NOMO-1 treated with dmso at 0.1 percent for 144 hours (cell line): ENCODE data around the gene TMEM215.
"Not testable (repeated sequence)": the region's sequence is repeated elsewhere in the genome, so short reads cannot be mapped to it uniquely, and the experiment has no call there.

Experiments used
- DNase-seq: peaks from one replicate; lab custom pipeline; 2025; ENCODE audit not compliant: unreplicated experiment; lab: John Stamatoyannopoulos, UW

Gene TMEM215, protein sequence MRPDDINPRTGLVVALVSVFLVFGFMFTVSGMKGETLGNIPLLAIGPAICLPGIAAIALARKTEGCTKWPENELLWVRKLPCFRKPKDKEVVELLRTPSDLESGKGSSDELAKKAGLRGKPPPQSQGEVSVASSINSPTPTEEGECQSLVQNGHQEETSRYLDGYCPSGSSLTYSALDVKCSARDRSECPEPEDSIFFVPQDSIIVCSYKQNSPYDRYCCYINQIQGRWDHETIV

DNA sequence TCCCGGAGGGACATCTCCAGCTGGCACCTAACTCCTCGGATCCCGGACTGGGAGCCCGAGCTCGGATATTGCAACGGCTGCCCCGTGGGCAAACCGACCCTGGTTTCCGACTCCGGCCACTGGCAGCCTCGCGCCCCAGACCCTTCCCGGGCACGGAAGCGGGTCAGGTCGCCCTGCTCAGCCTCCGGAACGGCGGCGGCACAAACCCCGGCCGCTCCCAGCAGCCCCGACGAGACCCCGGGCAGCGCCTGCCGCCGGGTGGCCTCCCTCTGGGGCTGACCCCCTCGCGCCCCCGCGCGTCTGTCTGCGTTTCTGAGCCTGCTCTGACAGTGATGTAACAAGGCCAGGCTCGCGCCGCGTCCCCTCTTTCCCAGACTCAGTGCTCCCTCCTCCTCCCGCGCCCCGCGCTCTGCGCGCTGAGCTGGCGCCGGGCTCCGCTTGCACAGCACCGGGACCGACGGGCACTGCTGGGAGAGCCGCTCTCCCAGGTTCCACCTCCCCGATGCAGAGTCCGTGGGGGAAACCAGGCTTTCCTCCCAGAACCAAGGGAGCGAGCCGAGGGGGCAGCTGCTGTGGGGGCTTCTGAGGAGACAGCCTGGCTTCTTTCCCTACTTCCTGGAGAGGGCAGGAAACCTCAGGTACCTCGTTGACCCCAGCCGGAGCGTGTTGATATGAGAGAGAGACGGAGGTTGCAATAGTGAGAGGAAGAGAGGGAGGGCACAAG, at the start of gene TMEM215:
Gene TMEM215, plus strand, starts transcription at position 373 of the 724 bp plus-strand sequence. CDS start 644 bp downstream, outside the sequence.
- no peak for DNase-seq

DNA sequence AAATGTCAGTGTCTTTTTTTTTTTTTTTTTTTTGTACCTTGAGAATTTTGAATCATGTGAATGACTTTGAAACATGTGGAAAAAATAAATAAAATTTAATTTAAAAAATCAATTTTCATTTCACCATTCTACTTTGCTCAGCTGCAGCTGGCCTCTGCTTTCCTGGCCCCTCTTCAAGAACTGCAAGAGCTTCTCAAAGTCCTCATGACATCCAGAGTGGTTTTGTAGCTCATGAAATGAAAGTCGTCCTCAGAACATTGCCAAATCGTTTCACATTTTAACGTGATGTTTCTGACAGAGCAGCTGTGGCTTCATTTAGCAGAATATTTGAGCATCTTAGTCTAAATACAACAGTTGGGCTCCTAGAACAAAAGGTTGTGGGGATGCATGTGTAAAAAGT, 47.9 kb upstream of the TMEM215 start:
- no peak for DNase-seq

- no peak for DNase-seq
Observed at GRCh38 chr9:32737378-32737777, 46.0 kb upstream of the TMEM215 start.

DNA sequence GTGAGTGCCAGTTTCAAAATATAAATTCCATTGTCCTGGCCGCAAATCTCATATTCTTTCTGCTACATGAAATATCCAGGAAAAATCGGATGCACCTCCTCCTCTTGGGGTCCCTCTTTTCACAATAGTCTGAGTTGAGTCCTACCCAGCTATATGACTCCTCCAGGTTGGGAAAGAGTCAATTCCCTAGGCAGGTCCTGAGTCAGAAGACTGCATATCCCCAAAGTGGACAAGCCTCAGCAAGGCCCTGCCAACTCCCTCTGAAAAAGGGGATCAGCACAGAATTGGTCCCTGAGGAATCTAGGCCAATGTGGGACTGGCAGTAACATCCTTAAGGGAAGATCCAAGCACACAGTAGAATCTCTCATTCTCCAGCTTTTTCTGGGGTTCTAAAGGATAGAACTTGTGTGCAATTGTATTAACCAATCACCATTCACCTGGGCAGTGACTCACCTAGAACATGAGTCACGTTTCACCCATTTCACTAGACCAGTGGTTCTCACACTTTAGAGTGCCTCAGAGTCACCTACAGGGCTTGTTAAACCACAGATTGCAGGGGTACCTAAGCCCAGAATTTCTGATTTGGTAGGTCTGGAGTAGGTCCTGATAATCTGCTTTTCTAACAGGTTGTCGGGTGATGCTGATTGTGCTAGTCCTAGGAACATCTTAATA, 44.7 kb upstream of the TMEM215 start:
- no peak for DNase-seq

- no peak for DNase-seq
Observed at GRCh38 chr9:32741706-32742105, 41.6 kb upstream of the TMEM215 start.

DNA sequence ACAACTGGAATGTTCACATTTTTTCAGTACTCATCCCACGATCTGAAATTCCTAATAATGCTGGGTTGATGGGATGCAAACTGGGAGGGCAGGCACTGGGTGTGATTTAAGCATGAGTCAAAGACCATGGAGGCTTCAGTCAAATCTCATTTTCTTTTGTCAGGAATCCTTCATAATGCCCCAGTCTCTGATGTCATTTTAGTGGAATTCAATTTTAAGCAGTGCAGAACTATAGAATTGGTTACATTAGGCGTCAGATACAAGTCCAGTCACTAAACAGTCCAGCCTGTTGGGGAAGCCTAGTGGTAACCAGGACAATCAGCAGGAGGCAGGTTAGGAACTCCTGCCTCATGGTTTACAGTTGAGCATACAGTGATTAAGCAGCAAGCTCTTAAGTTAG, 41.0 kb upstream of the TMEM215 start:
- DNase-seq: no peak

DNA sequence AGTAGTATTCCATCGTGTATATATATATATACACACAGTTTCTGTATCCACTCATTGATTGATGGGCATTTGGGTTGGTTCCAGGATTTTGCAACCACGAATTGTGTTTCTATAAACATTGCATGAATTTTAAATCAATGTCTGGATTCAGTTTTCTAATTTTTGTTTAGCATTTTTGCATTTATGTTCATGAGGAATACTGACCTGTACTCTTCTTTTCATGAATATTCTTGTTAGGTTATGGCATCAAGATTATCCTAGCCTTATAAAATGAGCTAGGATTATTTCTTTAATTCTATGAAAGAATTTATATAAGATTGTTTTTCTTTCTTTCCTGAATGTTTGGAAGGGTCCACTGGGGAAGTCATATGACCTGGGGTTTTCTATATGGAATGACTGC, 35.3 kb upstream of the TMEM215 start:
- no peak for DNase-seq

GRCh38 chr9:32755730-32756129, 27.6 kb upstream of the TMEM215 start:
- no peak for DNase-seq

DNA sequence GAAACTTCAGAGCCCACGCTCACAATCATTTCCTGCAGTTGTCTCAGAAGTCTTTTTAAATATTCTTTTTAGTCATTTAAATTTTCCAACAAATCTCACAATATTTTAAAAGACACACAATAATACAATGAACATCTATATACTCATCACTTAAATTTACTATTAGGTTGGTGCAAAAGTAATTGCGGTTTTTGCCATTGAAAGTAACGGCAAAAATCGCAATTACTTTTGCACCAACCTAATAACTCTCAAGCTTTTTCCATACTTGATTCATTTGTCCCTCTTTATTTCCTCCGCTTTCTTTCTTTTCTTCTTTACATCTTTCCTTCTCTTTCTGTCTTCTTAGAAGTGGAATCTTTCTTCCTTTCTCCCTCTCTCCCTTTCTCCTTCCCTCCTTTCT, 19.2 kb upstream of the TMEM215 start:
- no peak for DNase-seq

DNA sequence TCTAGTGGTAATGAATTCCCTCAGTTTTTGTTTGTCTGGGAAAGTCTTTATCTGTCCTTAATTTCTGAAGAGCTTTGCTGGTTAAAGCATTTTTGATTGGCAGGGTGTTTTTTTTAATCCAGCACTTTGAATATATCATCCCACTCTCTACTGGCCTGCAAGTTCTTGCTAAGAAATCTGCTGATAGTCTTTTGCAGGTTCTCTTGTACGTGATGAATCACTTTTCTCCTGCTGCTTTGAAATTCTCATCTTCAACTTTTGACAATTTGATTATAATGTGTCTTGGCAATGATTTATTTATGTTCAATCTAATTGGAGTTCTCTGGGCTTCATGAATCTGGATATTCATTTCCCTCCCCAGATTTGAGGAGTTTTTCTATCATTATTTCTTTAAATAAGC, 8.1 kb upstream of the TMEM215 start:
- DNase-seq: no peak

- no peak for DNase-seq
Observed at GRCh38 chr9:32776201-32776600, 7.1 kb upstream of the TMEM215 start.

GRCh38 chr9:32782476-32783167, 718 bp upstream of the TMEM215 start:
- no peak for DNase-seq

GRCh38 chr9:32787816-32788215, 4.5 kb downstream of the TMEM215 start:
- DNase-seq: no peak

DNA sequence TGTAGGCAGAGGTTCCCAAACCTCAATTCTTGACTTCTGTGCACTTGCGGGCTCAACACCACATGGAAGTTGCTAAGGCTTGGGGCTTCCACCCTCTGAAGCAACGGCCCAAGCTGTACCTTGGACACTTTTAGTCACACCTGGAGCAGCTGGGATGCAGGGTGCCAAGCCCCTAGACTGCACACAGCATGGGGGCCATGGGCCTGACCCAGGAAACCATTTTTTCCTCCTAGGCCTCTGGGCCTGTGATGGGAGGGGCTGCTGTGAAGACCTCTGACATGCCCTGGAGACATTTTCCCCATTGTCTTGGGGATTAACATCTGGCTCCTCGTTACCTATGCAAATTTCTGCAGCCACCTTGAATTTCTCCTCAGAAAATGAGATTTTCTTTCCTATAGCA, 12.7 kb downstream of the TMEM215 start:
- not testable (repeated sequence) for DNase-seq

- DNase-seq: no peak
Observed at GRCh38 chr9:32801530-32801929, 18.2 kb downstream of the TMEM215 start.

GRCh38 chr9:32807217-32807616, 23.9 kb downstream of the TMEM215 start:
- DNase-seq: no peak

GRCh38 chr9:32811246-32811645, 27.9 kb downstream of the TMEM215 start:
- no peak for DNase-seq

DNA sequence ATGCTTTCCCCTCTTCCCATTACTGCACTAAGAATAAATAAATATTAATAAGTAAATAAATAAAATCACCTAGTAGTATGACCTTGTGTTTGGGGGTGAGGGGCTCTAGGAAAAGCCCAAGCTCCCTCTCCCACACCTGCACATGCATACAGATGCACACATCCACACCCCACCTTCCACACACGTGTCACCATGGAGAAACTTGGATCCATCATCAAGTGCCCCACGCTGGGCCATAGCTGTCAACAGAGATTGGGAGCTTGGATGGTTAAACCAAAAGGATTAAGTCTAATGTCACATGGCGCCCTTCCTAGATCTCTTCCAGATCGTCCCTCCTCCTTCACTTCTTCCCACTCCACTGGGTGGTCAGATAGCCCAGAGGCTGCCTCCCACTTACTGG, 37.0 kb downstream of the TMEM215 start:
- no peak for DNase-seq

DNA sequence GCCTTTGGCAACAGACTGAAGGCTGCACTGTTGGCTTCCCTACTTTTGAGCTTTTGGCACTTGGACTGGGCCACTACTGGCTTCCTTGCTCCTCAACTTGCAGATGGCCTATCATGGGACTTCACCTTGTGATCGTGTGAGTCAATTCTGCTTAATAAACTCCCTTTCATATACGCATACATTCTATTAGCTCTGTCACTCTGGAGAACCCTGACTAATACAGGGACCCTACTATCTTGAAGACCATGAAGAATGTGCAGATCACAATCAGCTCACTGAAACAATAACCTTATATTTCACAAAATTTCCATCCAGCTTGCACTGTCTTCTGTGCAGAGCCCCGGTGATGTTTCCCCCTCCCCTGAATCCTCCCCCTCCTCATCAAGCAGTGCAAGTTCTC, 39.8 kb downstream of the TMEM215 start:
- DNase-seq: no peak

DNA sequence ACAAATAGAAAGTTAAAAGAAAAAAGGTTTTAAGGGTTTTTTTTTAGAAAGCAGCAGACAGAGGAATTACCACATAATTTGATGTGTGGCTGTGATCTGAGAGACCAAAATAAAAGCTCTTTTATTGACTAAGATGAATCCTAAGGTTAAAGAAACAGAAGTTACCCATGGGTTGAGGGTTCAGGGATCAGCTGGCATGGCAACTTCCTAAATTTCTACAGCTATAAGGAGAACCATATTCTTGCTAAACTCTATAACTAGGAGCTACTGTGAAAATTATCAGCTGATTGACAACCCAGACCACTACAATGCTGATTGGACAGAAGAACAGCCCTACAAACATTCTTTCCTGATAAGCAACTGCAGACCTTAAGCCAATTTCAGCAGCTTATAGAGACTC, 40.2 kb downstream of the TMEM215 start:
- no peak for DNase-seq

DNA sequence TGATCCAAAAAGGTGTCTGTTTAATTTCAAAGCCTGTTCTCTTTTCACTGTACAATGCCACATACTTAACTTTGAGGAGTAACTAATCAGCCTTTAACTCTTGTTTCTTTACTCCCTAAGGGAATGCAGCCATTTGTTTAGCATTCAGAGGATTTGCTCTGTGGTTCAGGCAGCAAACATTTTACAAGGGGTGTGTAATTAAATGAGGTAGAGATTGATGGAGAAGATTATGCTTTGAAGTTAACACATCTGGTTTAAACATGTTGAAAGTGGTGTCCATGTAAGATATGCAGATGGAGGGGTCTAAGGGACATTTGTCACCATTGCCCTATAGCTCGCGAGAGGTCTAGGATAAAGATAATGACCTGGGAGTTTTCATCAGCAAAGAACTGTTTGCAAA, 41.9 kb downstream of the TMEM215 start:
- DNase-seq: no peak

DNA sequence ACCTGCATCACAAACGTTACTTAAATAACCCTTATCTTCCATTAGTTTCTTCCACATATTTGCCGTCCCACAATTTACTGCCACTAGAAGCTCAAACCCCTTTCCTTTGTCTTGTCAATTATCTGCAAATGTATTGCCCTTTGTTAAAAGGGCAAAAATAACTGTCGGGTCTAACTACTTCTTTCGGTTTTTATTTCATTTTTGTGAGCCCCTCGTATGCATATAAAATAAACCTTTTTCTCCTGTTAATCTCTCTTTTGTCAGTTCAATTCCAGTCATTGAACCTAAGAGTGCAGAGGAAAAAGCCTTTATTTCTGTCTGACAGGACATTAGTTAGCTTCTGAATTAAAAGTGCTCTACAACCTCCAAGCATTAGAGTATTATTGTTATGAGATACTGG, 45.5 kb downstream of the TMEM215 start:
- no peak for DNase-seq
